ENCODE measurements around the gene PDLIM4.

PDLIM4 gene

DNA sequence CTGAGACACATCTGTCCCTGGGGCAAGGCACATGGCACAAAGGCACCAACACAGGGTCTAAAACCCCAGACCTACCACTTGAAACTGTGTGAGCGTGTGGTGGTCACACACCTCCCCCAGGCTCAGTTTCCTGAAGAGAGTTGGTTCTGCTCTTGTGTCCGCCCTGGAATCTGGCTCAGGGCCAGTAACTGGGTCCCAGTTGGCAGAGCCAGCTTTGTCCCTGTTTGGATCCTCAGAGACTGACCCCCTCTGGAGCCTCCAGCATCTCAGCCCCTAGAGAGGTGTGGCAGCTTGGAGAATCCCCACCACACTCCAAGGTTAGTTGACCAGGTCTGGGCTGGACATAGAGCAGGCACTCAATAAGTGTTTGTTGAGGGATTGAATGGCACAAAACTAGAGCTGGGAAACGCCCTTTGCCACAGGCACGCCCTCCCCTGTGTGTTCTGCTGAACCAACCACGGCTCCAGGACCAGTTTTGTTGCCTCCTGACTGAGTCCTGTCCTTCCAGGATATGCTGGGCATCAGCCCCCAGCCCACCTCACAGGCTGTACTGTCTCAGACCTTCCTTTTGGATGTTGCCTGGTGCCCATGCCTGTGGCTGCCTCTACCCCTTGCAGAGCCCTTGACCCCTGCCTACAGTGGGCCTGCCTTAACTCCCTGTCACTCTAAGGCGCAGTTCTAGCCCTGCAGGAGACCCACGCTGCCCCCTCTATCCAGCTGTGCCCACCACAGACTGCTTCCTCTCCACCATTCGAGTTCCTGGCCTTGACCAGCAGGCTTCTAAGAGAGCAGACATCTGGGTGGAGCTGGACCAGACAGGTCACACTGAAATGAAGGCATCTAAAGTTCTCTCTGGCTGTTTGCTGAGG, 3.8 kb upstream of the PDLIM4 start:
- H3K27ac ChIP-seq: no peak overlapping the region
- no peak for TF ChIP-seq ZFX (IDR thresholded peaks at IDR 0.05; ENCODE audit: borderline replicate concordance)
- TF ChIP-seq, protein P1, sequence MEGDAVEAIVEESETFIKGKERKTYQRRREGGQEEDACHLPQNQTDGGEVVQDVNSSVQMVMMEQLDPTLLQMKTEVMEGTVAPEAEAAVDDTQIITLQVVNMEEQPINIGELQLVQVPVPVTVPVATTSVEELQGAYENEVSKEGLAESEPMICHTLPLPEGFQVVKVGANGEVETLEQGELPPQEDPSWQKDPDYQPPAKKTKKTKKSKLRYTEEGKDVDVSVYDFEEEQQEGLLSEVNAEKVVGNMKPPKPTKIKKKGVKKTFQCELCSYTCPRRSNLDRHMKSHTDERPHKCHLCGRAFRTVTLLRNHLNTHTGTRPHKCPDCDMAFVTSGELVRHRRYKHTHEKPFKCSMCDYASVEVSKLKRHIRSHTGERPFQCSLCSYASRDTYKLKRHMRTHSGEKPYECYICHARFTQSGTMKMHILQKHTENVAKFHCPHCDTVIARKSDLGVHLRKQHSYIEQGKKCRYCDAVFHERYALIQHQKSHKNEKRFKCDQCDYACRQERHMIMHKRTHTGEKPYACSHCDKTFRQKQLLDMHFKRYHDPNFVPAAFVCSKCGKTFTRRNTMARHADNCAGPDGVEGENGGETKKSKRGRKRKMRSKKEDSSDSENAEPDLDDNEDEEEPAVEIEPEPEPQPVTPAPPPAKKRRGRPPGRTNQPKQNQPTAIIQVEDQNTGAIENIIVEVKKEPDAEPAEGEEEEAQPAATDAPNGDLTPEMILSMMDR (IDR thresholded peaks at IDR 0.05): no peak

DNA sequence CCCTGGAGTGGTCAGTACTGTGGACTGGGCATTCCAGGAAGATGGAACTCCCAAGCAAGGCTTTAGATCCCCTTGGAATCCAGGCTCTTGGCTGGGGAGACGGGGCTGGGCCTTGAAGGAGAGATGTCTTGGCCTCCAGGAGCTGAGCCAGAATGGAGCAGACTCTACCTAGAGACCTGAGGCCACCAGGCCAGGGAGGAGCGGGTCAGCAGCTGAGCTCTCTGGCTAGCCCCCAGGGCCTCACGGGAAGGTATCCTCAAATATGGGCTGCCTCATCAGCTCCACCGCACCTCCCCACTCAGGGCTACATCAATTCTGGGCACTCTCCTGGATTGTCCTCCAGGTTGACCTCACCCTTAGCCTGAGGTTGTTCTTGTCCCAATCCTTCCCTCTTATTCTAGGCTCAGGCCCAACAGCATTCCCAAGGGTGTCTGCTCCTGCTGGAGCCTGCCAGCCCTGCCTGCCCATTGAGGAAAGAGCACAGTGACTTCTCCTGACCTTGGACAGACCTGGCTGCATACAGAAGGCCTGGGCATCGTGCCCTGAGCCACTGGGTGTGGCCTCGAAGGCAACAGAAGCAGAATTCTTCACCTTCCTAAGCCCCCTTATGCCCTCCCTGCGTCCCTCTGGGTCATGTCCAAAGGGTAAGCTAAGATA, 3.0 kb upstream of the PDLIM4 start:
- H3K27ac ChIP-seq: no peak overlapping the region
- TF ChIP-seq ZFX (IDR thresholded peaks at IDR 0.05; ENCODE audit: borderline replicate concordance): no peak
- TF ChIP-seq, protein P1 (IDR thresholded peaks at IDR 0.05): no peak

DNA sequence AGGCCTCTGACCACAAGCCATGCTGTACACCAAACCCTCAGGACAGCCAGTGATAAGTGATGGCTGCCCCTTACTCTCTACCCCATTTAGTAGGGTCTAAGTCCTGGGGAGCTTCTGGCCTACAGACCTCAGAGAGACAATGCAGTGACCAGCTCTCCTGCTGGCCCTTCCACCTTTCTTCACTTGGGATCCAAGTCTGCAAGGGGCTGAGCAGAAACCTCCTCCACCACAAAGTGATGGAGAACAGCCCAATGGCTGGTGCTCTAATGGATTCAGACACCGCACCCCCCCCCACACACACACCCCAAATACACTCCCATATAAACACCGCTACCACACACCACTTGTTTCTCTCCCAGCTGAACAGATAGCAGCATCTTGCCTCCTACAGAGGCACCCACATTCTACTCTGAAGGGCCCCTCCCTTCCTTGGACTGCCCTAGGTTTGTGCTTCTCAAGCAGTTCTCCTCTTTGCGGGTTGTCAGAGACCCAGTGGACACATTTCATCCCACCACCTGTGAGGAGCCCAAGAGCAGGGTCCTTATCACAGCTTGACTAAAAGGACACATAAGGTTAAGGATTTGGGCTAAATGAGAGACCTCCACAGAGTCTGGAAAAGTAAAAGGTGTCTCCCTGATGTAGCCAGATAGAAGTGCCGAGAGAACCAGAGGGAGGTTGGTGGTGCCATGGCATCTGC, 1.3 kb upstream of the PDLIM4 start:
- TF ChIP-seq, protein P1 (IDR thresholded peaks at IDR 0.05): no peak
- no peak for TF ChIP-seq ZFX (IDR thresholded peaks at IDR 0.05; ENCODE audit: borderline replicate concordance)

DNA sequence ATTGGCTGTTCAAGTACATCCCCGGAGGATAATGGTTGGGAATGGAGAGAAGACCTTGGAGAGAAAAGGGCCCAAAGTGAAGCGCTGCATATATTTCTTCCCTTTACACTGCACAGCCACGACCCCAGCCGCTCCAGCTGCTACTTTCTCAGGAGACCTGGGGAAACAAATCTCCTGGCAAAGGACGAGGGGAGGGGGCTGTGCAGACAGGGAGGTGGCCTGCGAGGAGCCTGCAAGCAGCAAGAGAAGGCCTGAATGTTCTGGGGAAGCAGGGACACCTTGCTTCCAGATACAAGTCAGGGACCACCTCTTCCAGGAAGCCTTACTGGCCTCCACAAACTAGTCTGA, 739 bp upstream of the PDLIM4 start:
- TF ChIP-seq, protein P1 (IDR thresholded peaks at IDR 0.05): no peak
- TF ChIP-seq ZFX (IDR thresholded peaks at IDR 0.05; ENCODE audit: borderline replicate concordance): no peak
- H3K27ac ChIP-seq: no peak overlapping the region

More for the DNA sequence above, 1.3 kb upstream of the PDLIM4 start:
- H3K27ac ChIP-seq: no peak overlapping the region

DNA sequence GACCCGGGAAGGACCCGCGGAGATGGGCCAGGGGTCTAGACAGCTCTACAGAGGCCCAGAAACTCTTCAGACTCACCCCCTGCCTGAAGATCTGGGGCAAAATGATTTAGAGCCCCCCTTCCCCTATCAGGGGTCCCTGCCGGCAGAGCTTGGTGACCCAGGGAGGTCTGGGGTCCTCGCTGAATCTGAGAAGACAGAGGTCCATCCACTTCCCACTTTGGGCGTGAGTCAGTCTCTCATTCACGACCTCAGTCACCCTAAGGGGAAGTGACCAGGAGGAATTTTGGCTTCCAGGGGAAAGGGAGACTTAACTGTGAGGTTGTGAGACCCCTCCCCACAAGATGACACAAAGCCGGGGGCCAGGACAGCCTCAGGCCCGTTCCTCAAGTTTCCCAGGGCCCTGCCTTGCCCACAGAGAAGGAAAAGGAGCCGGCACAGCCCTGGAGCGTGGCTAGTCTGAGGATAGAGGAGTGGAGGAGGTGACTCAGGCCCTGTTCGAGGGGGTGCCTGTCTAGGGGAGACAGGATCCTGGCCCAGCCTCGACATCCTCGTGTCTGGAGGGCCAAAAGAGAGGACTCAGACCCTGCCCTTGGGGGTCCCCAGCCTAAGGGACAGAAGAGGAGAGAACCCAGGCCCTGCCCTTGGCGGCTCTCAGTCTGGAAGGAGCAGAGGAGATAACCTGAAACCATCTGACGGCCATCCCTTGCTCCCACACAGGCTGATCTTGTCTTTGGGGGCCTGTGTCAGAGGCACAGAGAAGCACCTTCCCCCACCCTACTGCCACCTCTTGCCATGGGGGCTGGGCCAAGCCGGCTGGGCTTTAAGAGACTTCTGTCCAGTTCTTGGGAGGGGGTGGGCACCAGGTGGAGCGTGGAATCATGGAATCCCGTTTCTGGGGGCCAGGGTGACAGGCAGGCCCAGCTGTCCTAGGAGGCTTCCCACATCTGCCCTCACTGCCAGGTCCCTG, 889 bp downstream of the PDLIM4 start:
- no peak for TF ChIP-seq ZFX (IDR thresholded peaks at IDR 0.05; ENCODE audit: borderline replicate concordance)
- TF ChIP-seq, protein P1 (IDR thresholded peaks at IDR 0.05): no peak
- no peak overlapping the region for H3K27ac ChIP-seq

DNA sequence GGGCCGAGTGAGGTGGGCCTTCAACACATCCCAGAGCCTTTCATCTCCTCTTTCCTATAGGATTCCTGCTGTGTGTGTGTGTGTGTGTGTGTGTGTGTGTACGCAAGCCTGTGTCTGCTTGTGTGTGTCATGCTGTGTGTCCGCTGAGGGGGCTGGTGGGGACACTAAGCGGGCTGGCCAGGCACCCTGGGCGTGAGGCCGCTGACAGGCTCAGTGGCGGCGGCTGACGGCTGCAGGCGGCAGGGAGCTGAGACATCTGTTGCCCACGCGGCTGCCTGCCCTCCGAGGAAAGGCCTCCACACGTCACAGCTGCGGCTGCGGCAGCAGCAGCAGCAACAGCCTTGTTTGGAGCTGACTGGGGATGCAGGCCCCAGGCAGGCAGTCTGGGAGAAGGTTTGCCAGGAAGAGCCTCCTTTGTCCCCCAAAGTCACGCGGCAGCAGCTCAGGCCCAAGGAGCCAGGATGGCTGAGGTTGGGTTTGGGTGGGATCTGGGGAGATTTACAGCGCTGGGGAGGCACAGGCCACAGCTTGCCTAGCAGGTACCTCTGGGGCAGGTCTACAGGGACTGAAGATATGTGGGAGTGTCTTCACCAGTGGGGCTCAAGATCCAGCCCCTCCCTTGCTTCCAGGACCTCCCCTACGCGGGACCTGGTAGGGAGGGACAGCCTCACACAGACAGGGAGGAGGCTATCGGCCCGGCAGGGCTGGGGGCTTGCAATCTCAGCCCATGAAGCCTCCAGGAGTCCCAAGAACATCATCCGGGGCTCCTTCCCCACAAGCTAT, 1.8 kb downstream of the PDLIM4 start:
- no peak overlapping the region for H3K27ac ChIP-seq
- no peak for TF ChIP-seq ZFX (IDR thresholded peaks at IDR 0.05; ENCODE audit: borderline replicate concordance)

All from 22Rv1 (cell line).